ENCODE measurements around the gene FHAD1. TPM values are rescaled to one million over a fixed set of nuclear protein-coding genes. Genes with fewer than 3 reads are reported as not detected.

The FHAD1 gene
- total RNA-seq, 1 experiment from 2014 or later: 0.06 TPM

GRCh38 chr1:15248216-15248615, 1.2 kb downstream of the FHAD1 start:
- no peak for DNase-seq (ENCODE audit: low read depth)

- peak; percentile 35 for DNase-seq (ENCODE audit: low read depth)
These were observed 2.1 kb downstream of the FHAD1 start for GRCh38 chr1:15249081-15249480.

- no peak for DNase-seq (ENCODE audit: low read depth)
These were observed 5.1 kb downstream of the FHAD1 start for GRCh38 chr1:15251857-15252835.

GRCh38 chr1:15254559-15254958, 7.5 kb downstream of the FHAD1 start:
- no peak for DNase-seq (ENCODE audit: low read depth)

GRCh38 chr1:15255582-15256149, 8.6 kb downstream of the FHAD1 start:
- no peak for DNase-seq (ENCODE audit: low read depth)

- no peak for DNase-seq (ENCODE audit: low read depth)
These were observed 9.6 kb downstream of the FHAD1 start for GRCh38 chr1:15256584-15256983.

- no peak for DNase-seq (ENCODE audit: low read depth)
These were observed 10.3 kb downstream of the FHAD1 start for GRCh38 chr1:15257309-15257708.

- no peak for DNase-seq (ENCODE audit: low read depth)
These were observed 12.0 kb downstream of the FHAD1 start for GRCh38 chr1:15258833-15259621.

GRCh38 chr1:15259622-15260007, 12.6 kb downstream of the FHAD1 start:
- no peak for DNase-seq (ENCODE audit: low read depth)

- DNase-seq (ENCODE audit: low read depth): peak; percentile 41
These were observed 13.6 kb downstream of the FHAD1 start for GRCh38 chr1:15260418-15261154.

GRCh38 chr1:15261155-15262002, 14.4 kb downstream of the FHAD1 start:
- no peak for DNase-seq (ENCODE audit: low read depth)

GRCh38 chr1:15262003-15262377, 15.0 kb downstream of the FHAD1 start:
- DNase-seq (ENCODE audit: low read depth): no peak

GRCh38 chr1:15262706-15263105, 15.7 kb downstream of the FHAD1 start:
- no peak for DNase-seq (ENCODE audit: low read depth)

GRCh38 chr1:15264769-15265168, 17.7 kb downstream of the FHAD1 start:
- DNase-seq (ENCODE audit: low read depth): no peak

GRCh38 chr1:15271196-15271595, 24.2 kb downstream of the FHAD1 start:
- DNase-seq (ENCODE audit: low read depth): no peak

- peak; percentile 68 for DNase-seq (ENCODE audit: low read depth)
These were observed 25.2 kb downstream of the FHAD1 start for GRCh38 chr1:15272009-15272781.

- no peak for DNase-seq (ENCODE audit: low read depth)
These were observed 25.7 kb downstream of the FHAD1 start for GRCh38 chr1:15272782-15273127.

- DNase-seq (ENCODE audit: low read depth): no peak
These were observed 26.3 kb downstream of the FHAD1 start for GRCh38 chr1:15273274-15273673.

- DNase-seq (ENCODE audit: low read depth): no peak
These were observed 29.1 kb downstream of the FHAD1 start for GRCh38 chr1:15275921-15276683.

Measured in LHCN-M2 (cell line).